T-helper 17 cell (primary cell): Measurements from ENCODE around the gene ADPGK. TPM values are rescaled to one million over a fixed set of nuclear protein-coding genes. Genes with fewer than 3 reads are reported as not detected.
"Not testable (repeated sequence)": the region's sequence is repeated elsewhere in the genome, so short reads cannot be mapped to it uniquely, and the experiment has no call there.

Experiments
- ATAC-seq: fragments of 150-1000 bp; cut with Tn5 transposase; 2 replicates; pipeline ENCODE4 v1.10.0; 2021; ENCODE audit warnings: mild to moderate bottlenecking, moderate library complexity
- DNase-seq, 3 donors: peaks; one replicate each; pipeline versions ENCODE4 v3.0.0 to v3.0.0-alpha.2; 2020 to 2021
- H3K9me3 ChIP-seq: one replicate; pipeline ENCODE4 v1.7.0; 2013; ENCODE audit warnings: low read length, mild to moderate bottlenecking; ENCODE audit not compliant: control insufficient read depth, poor library complexity, severe bottlenecking
- H3K27ac Mint-ChIP-seq: one replicate; pipeline ENCODE4 v1.8.0; 2022; ENCODE audit warnings: mild to moderate bottlenecking, moderate library complexity, mixed read lengths
- H3K27me3 Mint-ChIP-seq: one replicate; pipeline ENCODE4 v1.8.0; 2022; ENCODE audit warnings: mixed read lengths
- H3K36me3 Mint-ChIP-seq: one replicate; pipeline ENCODE4 v1.8.0; 2022; ENCODE audit warnings: low read depth, mixed read lengths
- H3K4me1 Mint-ChIP-seq: one replicate; pipeline ENCODE4 v1.8.0; 2022; ENCODE audit warnings: mild to moderate bottlenecking, mixed read lengths
- H3K4me3 Mint-ChIP-seq: one replicate; pipeline ENCODE4 v1.8.0; 2022; ENCODE audit warnings: mild to moderate bottlenecking, moderate library complexity, mixed read lengths
- total RNA-seq, 4 donors: library from RNA in 2 of 4; stranded (reverse) in 2 of 4; gene quantifications; one replicate each; pipeline ENCODE4 v1.2.3 and lab custom pipeline; 2022 to 2026

The ADPGK gene
- total RNA-seq, 2 donors from 2014 or later: 115 to 124 TPM

GRCh38 chr15:72725851-72726250, 57.7 kb downstream of the ADPGK start:
- not testable (repeated sequence) for ATAC-seq, H3K36me3 Mint-ChIP-seq, H3K9me3 ChIP-seq, H3K27me3 Mint-ChIP-seq, DNase-seq, H3K4me1 Mint-ChIP-seq
- Mint-ChIP-seq H3K4me3 (peak overlapping the region; percentile 51), H3K27ac (peak overlapping the region; percentile 62)

DNA sequence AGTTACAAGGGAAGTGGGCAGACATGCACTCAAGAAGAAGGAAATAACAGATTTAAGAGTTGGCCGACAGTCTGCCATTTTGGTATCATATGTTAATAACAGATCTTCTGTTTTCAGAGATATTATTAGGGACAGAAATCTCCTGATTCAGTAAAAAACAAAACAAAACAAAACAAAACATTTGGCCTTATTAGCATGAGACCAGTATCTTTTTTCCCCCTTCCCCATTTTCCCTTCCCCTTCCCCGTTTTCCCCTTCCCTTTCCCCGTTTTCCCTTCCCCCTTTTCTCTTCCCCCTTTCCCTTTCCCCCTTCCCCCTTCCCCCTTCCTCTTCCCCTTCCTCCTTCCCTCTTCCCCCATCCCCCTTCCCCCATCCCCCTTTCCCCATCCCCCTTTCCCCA, 58.1 kb downstream of the ADPGK start:
- peaks cover 2% of the 10 kb centered on the region for H3K4me1 Mint-ChIP-seq
- no peak for ATAC-seq
- H3K4me3 Mint-ChIP-seq: no peak overlapping the region
- no peaks in the 10 kb centered on the region for H3K9me3 ChIP-seq
- H3K27ac Mint-ChIP-seq: no peak overlapping the region
- no peaks in the 10 kb centered on the region for H3K27me3 Mint-ChIP-seq
- DNase-seq: no peak
- peaks cover 4% of the 10 kb centered on the region for H3K36me3 Mint-ChIP-seq

DNA sequence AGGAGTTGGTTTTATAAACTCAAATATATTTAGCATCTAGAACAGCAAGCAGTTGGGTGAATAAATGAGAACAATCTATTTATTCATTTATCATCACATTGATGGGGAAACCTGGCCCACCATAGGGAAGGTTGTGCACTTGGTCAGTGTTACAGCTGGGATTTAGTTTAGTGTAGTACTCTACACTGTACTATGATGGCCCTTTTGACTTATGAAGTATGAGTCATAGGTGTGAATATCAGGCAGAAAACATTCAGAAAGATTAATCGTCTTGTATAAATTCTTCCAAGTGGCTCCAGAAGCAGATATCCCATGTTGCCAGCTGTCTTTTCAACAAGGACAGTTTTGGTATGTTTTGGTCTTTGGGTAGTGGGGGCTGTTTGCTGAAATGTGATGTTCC, 59.5 kb downstream of the ADPGK start:
- H3K36me3 Mint-ChIP-seq: peaks cover 4% of the 10 kb centered on the region
- DNase-seq (no peak), ATAC-seq (no peak)
- no peaks in the 10 kb centered on the region for H3K9me3 ChIP-seq
- H3K4me3 Mint-ChIP-seq: no peak overlapping the region
- peaks cover 2% of the 10 kb centered on the region for H3K4me1 Mint-ChIP-seq
- no peaks in the 10 kb centered on the region for H3K27me3 Mint-ChIP-seq
- H3K27ac Mint-ChIP-seq: no peak overlapping the region

- H3K36me3 Mint-ChIP-seq: peaks cover 6% of the 10 kb centered on the region
- peaks cover 4% of the 10 kb centered on the region for H3K4me1 Mint-ChIP-seq
- DNase-seq (peak; percentile 43 to 57 (median 45)), ATAC-seq (peak; percentile 53)
- no peak overlapping the region for H3K4me3 Mint-ChIP-seq
- no peaks in the 10 kb centered on the region for H3K9me3 ChIP-seq
- H3K27ac Mint-ChIP-seq: no peak overlapping the region
- H3K27me3 Mint-ChIP-seq: no peaks in the 10 kb centered on the region
Measured at GRCh38 chr15:72722071-72722696, 61.4 kb downstream of the ADPGK start.

- not testable (repeated sequence) for H3K9me3 ChIP-seq, H3K4me1 Mint-ChIP-seq, ATAC-seq, H3K4me3 Mint-ChIP-seq, H3K27ac Mint-ChIP-seq, DNase-seq, H3K27me3 Mint-ChIP-seq, H3K36me3 Mint-ChIP-seq
Measured at GRCh38 chr15:72708551-72709303, 74.8 kb downstream of the ADPGK start.

DNA sequence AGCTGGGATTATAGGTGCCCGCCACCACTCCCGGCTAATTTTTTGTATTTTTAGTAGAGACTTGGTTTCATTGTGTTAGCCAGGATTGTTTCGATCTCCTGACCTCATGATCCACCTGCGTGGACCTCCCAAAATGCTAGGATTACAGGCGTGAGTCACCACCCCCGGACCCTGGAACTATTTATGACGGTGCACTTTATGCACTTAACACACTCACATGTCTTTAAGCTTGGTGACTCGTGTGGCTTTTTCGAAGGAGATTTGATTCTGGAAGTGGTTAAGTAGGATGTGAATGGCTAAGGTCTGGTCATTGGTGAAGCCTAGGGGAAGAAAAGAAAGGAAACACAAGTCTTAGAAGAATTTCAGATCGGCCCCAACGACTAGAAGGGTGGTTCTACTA, 77.3 kb downstream of the ADPGK start:
- no peak overlapping the region for H3K27ac Mint-ChIP-seq
- DNase-seq: no peak
- no peak overlapping the region for H3K4me3 Mint-ChIP-seq
- H3K36me3 Mint-ChIP-seq: no peaks in the 10 kb centered on the region
- H3K27me3 Mint-ChIP-seq: no peaks in the 10 kb centered on the region
- H3K9me3 ChIP-seq: no peaks in the 10 kb centered on the region
- peaks cover 7% of the 10 kb centered on the region for H3K4me1 Mint-ChIP-seq
- ATAC-seq: no peak

Other genes starting within 250 kb of the ADPGK start
- under 1 TPM in 1 of 2 donors, not detected in 1; 0.18 TPM for gene GOLGA6B, start 129.1 kb downstream of the ADPGK start, total RNA-seq
- gene HIGD2B, start 97.6 kb downstream of the ADPGK start, total RNA-seq: under 1 TPM in 1 of 2 donors, not detected in 1; 0.50 TPM
- 1 to 10 TPM; 8.7 to 9.9 TPM for gene BBS4, start 97.6 kb downstream of the ADPGK start, total RNA-seq